Activated T-cell treated with anti-CD3 and anti-CD28 coated beads, Interleukin-2, amount 50 U/mL, for 1 hour (primary cell): ENCODE data around the gene DYNLL2.
"Not testable (repeated sequence)": the region's sequence is repeated elsewhere in the genome, so short reads cannot be mapped to it uniquely, and the experiment has no call there.

ENCODE experiments used
- DNase-seq: peaks from one replicate; pipeline ENCODE4 v3.0.0-alpha.2; 2020

DYNLL2 gene

GRCh38 chr17:58082870-58083490, at the start of gene DYNLL2:
TSS of gene DYNLL2 (plus strand) at chr17:58083419. CDS start at chr17:58087091, 3,672 bp downstream.
- peak; percentile 90 for DNase-seq

- no peak for DNase-seq
Measured at GRCh38 chr17:58039975-58040374, 43.2 kb upstream of the DYNLL2 start.

- DNase-seq: no peak
Measured at GRCh38 chr17:58040386-58040785, 42.8 kb upstream of the DYNLL2 start.

GRCh38 chr17:58041161-58041560, 42.1 kb upstream of the DYNLL2 start:
- DNase-seq: no peak

GRCh38 chr17:58043221-58044181, 39.7 kb upstream of the DYNLL2 start:
- DNase-seq: no peak

GRCh38 chr17:58044256-58044655, 39.0 kb upstream of the DYNLL2 start:
- not testable (repeated sequence) for DNase-seq

- no peak for DNase-seq
Measured at GRCh38 chr17:58046239-58047094, 36.8 kb upstream of the DYNLL2 start.

- DNase-seq: no peak
Measured at GRCh38 chr17:58047376-58048150, 35.7 kb upstream of the DYNLL2 start.

- DNase-seq: no peak
Measured at GRCh38 chr17:58049533-58049932, 33.7 kb upstream of the DYNLL2 start.

- DNase-seq: no peak
Measured at GRCh38 chr17:58050966-58051365, 32.3 kb upstream of the DYNLL2 start.

- no peak for DNase-seq
Measured at GRCh38 chr17:58051468-58051867, 31.8 kb upstream of the DYNLL2 start.

- DNase-seq: no peak
Measured at GRCh38 chr17:58052407-58052806, 30.8 kb upstream of the DYNLL2 start.

- no peak for DNase-seq
Measured at GRCh38 chr17:58052945-58053715, 30.1 kb upstream of the DYNLL2 start.

GRCh38 chr17:58054641-58055040, 28.6 kb upstream of the DYNLL2 start:
- DNase-seq: no peak

- no peak for DNase-seq
Measured at GRCh38 chr17:58056476-58056875, 26.7 kb upstream of the DYNLL2 start.

- DNase-seq: no peak
Measured at GRCh38 chr17:58059141-58059540, 24.1 kb upstream of the DYNLL2 start.

GRCh38 chr17:58060596-58061191, 22.5 kb upstream of the DYNLL2 start:
- no peak for DNase-seq

GRCh38 chr17:58061672-58062071, 21.5 kb upstream of the DYNLL2 start:
- no peak for DNase-seq

GRCh38 chr17:58065238-58065637, 18.0 kb upstream of the DYNLL2 start:
- no peak for DNase-seq

- DNase-seq: no peak
Measured at GRCh38 chr17:58066401-58066800, 16.8 kb upstream of the DYNLL2 start.

- DNase-seq: no peak
Measured at GRCh38 chr17:58072862-58073261, 10.4 kb upstream of the DYNLL2 start.
